Measurements from ENCODE around the gene JAK1. TPM values are rescaled to one million over a fixed set of nuclear protein-coding genes. Genes with fewer than 3 reads are reported as not detected.
"Not testable (repeated sequence)": the region's sequence is repeated elsewhere in the genome, so short reads cannot be mapped to it uniquely, and the experiment has no call there.

The JAK1 gene
- total RNA-seq (2014; rRNA removed; shearing (Covaris generic); ENCODE audit: low replicate concordance) = 58.9 and 61.9 TPM in 2 replicates

DNA sequence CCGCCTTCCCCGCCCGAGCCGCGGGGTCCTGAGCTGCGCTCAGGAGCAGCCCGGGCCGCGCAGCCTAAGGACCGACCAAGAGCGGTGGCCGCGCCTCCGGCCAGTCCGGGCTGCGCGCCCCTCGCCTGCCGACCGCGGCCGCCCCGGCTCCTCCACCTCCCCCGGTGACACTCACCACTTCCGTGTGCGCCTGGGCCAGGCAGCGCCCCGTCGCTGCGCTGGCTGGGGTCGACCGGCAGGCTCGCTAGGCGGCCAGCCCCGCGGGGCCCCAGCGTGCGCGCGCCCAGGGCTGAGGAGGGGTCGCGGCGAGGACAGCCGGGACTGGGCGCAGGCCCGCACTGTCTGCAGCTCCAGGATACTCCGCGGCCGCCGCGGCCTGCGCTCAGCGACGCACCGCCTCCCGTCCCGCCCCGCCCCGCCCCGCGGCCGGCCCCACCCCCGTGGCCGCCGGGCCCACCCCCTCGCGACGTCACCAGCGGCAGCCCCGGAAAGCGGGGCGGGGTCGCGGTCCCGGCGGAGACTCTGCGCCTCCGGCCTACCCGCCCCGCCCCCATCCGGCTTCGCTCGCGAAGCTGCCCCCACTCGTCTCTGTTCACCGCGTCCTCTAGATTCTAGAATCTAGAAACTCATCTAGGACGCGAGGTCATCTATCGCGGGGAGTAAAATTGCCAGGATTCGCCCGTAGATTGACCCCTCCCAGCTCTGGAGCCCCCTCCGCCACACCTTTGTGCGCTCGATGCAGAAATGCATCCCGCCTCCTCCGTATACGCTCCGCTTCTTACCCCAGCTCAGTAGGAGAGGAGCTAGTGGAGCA, at the start of gene JAK1:
Gene JAK1 (minus strand): TSS at position 392 of the 814 bp plus-strand sequence. CDS start 80,285 bp downstream, outside the sequence.
- peak; percentile 81 for DNase-seq
- Histone ChIP-seq H3K4me3 (peak within 1 kb of the TSS; percentile 91), H3K9me3 (no peaks in the 10 kb centered on the region), H3K27me3 (no peaks in the 10 kb centered on the region), H3K36me3 (no peaks in the 10 kb centered on the region; the same call in none of the 2 replicates)

DNA sequence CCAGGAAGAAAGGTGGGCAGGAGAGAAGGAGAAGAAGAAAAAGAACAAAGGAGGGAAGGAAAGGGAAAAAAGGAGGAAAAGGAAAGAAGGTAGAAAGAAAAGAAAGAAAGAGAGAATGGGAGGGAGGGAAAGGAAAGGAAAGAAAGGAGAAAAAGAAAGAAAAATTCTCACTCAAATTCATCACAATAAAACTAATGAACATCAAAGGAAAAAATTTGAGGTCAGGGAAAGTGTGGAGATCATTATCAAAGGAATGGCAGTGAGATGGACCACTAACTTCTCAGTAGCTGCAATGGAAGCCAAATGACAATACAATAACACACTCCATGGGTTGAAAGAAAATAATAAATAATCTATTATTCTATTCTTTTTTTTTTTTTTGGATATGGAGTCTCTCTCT, 48.0 kb upstream of the JAK1 start:
- Histone ChIP-seq H3K9me3 (peaks cover 2% of the 10 kb centered on the region; the same call in 1 of the 2 replicates), H3K36me3 (no peaks in the 10 kb centered on the region)
- no peak for DNase-seq

DNA sequence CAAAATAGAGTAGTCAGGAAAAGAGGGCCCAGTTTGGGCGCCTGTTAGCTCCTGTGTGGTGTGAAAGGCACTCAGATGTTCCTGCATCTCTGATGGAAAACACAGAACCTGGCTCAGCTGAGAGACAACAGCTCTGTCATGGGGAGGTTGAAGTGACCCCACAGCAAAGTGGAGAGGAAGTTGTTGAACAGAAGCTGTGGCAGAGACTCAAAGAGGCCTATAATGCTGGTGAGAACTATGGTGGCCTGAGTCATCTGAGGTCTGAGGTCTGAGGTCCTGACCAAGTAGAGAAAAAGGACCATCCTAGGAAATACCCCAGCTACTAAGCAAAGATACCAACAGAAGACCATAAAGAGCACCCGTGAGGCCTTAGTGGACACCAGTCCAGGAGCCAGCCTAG, 45.6 kb upstream of the JAK1 start:
- DNase-seq = no peak
- Histone ChIP-seq H3K4me3 (no peak overlapping the region), H3K27me3 (no peaks in the 10 kb centered on the region), H3K9me3 (peaks cover 2% of the 10 kb centered on the region; the same call in 1 of the 2 replicates), H3K36me3 (no peaks in the 10 kb centered on the region)

More for the DNA sequence above, 48.0 kb upstream of the JAK1 start:
- Histone ChIP-seq H3K4me3 (no peak overlapping the region), H3K27me3 (no peaks in the 10 kb centered on the region)

DNA sequence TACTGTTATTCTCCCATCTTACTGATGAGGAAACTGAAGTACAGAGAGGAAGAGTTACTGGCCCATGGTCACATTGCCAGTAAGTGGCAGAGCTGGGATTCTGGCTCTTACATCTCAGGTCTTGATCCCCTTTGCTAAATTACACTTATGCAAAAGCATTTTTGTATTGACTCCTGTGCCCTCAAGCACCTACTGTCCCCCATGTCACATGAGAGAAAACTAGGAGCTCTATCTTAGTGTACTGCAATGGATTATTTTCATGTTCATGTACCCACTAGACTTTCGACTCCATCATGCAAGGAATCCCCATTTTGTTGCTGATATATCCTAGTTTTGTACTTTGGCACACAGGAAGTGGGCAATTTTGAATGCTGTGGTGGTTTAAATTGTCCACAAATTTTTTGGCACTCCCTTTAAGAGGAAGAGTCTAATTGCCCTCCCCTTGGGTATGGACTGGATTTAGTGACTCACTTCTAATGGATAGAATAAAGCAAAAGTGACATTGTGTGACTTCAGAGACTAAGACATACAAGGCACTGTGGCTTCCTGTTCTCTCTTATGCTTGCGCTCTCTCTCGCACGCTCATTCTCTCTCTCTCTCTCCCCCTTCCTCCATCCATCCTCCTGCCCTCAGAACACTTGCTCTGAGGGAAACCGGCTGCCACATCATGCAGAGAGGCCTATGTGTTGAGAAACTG, 43.5 kb upstream of the JAK1 start:
- Histone ChIP-seq H3K27me3 (no peaks in the 10 kb centered on the region), H3K4me3 (no peak overlapping the region), H3K36me3 (no peaks in the 10 kb centered on the region), H3K9me3 (peaks cover 2% of the 10 kb centered on the region; the same call in 1 of the 2 replicates)
- DNase-seq = no peak

DNA sequence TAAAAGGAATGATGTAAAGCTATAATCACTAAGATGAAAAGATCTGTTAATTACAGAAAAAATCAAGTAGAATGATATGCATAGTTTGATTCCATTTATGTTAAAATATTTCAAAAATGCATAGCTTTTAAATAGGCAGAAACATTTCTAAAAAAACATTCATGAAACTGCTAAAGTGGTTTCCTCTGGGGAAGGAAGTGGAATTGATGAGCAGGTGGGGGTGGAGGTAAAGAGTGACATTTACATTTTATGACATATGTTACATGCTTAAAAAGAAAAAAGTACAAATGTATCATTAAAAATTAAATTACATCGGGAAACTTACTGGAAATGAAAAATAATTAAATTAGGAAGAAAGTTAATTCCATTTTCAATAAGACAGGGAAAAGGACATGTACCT, 42.8 kb upstream of the JAK1 start:
- H3K27me3 ChIP-seq = no peaks in the 10 kb centered on the region
- no peak for DNase-seq
- H3K9me3 ChIP-seq = peaks cover under 1% of the 10 kb centered on the region; the same call in 1 of the 2 replicates
- H3K36me3 ChIP-seq = no peaks in the 10 kb centered on the region
- H3K4me3 ChIP-seq = no peak overlapping the region

DNA sequence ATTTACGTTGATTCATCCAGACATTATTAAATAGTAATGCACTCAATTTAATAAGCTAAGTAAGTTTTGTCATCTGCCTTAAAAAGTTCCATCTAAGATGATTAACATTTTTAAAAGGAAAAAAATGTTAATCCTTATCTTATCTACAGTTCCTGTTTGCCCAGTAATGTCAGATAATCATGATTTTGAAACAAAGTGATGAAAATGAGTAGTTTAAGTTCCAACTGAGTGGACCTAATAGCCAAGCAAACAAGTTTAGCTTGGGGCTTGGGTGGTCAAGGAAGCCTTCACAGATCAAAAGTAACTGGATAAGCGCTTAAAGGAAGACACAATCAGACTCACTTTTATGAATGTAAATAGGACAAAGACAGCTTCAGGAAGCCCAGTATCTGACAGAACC, 40.5 kb upstream of the JAK1 start:
- Histone ChIP-seq H3K36me3 (no peaks in the 10 kb centered on the region), H3K4me3 (no peak overlapping the region), H3K9me3 (no peaks in the 10 kb centered on the region), H3K27me3 (no peaks in the 10 kb centered on the region)
- no peak for DNase-seq

DNA sequence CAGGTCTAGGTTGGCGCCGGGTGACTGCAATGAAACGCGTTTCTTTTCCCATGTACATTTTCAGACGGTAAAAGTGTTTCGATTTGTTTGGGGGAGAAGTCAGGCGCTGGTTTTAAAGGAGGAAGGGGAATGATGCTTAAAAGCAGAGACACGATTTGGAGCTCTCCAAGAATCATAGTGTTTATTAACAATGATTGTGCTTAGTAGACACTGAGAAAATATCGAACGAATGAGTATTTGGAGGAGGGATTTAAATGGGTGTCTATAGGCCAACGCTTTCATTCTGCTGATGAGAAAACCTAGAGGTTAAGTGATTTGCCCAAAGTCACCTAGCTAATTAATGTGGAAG, 36.9 kb upstream of the JAK1 start:
- no peaks in the 10 kb centered on the region for H3K9me3 ChIP-seq
- H3K27me3 ChIP-seq = no peaks in the 10 kb centered on the region
- H3K4me3 ChIP-seq = peak overlapping the region; percentile 64
- no peaks in the 10 kb centered on the region for H3K36me3 ChIP-seq
- no peak for DNase-seq

DNA sequence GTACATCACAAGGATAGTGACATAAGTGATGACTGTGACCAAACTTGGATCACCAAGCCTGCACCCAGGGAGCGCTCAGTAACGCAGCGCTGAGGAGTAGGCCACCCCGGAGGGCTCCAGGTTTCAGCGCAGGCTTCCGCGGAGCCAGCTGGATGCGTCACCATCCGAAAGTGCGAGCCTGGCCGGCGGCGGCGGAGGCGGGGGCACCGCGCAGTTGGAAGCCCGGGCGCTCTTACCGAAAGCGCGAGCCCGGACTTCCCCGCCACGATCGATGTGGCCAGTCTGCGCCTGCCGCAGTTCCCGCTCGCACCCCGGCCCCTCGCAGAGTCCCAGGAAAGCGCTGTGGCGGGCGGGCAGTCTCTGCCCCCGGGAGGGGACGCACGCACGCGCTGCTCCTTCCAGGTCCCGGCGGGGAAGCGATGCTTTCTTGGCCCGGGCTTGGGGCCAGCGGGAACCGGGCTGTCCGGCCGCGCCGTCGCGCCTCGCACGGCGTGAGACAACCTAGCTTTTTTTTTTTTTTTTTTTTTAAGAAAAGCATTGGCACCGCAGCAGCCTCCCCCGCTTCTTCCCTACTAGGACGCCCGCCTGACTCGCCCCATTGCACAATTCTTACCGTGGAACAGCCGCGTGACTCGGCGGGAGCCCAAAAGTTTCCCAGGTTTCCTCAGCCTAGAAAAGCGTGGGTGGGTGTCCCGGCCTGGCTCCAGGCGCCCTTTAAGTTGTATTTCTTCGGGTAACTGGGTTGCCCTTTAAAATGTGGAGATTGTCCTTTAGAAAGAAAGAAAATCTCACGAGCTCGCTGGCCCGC, 36.4 kb upstream of the JAK1 start:
- Histone ChIP-seq H3K27me3 (no peaks in the 10 kb centered on the region), H3K9me3 (no peaks in the 10 kb centered on the region), H3K36me3 (no peaks in the 10 kb centered on the region), H3K4me3 (peak overlapping the region; percentile 64)
- DNase-seq = peak; percentile 85

DNA sequence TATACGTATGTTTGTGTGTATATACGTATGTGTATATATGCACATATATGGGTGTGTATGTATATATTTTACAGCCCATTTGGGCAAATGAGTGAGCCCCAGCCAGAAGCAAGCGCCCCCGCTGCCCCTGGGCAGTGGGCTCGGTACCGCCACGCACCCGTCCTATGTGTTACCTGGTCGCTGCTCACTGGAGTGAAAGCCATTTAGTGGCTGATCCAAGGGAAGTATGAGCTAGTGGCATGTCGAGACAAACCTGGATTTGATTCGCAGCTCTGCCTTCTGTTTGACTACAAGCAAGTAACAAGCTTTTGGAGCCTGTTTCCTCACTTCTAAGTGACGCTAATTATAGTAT, 35.8 kb upstream of the JAK1 start:
- H3K36me3 ChIP-seq = no peaks in the 10 kb centered on the region
- no peaks in the 10 kb centered on the region for H3K9me3 ChIP-seq
- no peak for DNase-seq
- H3K27me3 ChIP-seq = no peaks in the 10 kb centered on the region
- H3K4me3 ChIP-seq = peak overlapping the region; percentile 64

DNA sequence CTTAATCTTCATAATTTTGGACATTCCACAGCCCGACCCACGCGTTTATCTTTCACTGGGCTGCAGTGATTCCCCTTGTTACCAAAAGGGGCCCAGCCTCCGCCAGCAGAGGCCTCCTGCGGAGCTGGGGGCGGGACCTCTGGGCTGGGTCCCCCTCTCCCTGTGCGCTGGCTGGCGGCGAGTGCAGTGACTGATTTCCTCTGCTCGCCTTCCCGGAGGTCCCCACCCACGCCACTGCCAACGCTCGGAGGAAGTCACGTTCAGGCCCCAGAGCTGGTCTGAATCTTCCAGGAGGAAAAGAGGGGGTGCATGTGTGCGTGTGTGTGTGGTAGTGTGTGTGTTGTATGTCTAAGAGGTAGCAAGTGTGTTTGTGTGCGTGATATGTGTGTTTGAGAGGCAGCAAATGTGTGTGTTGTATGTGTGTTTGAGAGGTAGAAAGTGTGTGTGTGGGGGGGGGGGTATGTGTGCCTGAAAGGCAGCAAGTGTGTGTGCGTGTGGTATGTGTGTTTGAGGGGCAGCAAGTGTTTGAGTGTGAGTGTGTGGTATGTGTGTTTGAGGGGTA, 35.0 kb upstream of the JAK1 start:
- Histone ChIP-seq H3K36me3 (no peaks in the 10 kb centered on the region), H3K27me3 (no peaks in the 10 kb centered on the region), H3K9me3 (no peaks in the 10 kb centered on the region), H3K4me3 (no peak overlapping the region)
- DNase-seq = no peak

DNA sequence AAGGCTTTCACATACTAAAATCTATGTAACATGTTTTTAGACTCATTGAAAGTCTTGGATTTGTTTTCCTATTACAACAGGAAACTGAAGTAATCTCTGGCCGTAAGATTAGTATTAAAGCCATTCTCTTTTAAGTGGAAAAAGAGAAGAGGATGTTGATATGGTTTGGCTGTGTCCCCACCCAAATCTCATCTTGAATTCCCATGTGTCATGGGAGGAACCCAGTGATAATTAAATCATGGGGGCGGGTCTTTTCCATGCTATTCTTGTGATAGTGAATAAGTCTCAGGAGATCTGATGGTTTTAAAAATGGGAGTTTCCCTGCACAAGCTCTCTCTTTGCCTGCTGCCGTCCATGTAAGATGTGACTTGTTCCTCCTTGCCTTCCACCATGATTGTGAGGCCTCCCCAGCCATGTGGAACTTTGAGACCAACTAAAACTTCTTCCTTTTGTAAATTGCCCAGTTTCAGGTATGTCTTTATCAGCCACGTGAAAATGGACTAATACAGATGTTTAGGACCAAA, 32.1 kb upstream of the JAK1 start:
- DNase-seq = not testable (repeated sequence)

DNA sequence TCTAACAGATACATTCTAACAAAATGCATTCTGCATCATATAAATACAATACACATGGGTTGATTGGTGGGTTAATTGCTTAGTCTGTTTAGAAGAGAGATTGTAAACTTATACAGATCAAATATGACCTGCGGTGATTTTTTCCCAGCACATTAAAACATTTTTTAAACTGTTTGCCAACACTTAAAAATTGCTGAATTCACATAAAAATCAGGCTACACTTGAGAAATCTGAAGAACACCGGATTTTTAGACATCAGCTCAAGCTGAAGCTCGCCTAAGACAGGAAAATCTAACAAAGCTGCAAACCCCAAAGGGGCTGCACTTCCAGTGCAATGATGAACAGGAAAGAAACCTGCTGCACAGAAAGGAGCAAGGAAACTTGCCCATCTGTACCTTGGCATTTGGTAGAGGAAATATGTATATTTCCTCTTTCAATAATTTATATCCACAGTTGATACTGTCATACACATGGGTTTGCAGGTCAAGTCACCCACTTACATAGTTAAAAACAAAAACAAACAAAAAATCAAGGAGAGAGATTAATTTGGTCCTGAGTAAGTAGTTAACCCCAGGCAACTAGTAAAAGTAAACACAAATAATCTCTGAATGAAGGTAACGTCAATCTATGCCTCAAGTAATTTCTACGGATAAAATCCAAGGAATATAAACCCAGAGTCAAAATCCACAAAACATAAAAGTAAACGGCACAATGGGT, 30.4 kb upstream of the JAK1 start:
- H3K27me3 ChIP-seq = no peaks in the 10 kb centered on the region
- DNase-seq = no peak
- no peaks in the 10 kb centered on the region for H3K9me3 ChIP-seq
- H3K4me3 ChIP-seq = no peak overlapping the region
- no peaks in the 10 kb centered on the region for H3K36me3 ChIP-seq

More for the DNA sequence above, 32.1 kb upstream of the JAK1 start:
- not testable (repeated sequence) for H3K4me3 ChIP-seq, H3K36me3 ChIP-seq, H3K27me3 ChIP-seq, H3K9me3 ChIP-seq

DNA sequence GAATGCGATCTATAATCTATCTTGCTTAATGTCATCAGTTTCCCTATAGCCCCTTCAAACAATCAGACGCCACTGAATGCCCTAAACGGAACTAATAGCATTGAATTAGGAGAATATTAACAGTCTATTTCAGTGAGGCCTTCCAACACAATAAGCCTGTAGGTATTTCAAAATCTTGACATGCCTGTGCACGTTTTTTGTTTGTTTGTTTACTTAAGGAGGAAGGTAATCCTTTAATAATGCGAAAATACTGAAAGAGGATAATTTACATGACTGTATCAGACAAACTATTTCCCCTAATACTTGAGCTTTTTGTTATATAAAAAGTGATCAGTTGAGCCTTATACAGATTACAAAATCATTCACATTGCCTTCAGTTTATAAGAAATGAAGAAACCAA, 29.0 kb upstream of the JAK1 start:
- DNase-seq = no peak
- no peaks in the 10 kb centered on the region for H3K27me3 ChIP-seq
- H3K4me3 ChIP-seq = no peak overlapping the region
- H3K9me3 ChIP-seq = no peaks in the 10 kb centered on the region
- H3K36me3 ChIP-seq = no peaks in the 10 kb centered on the region

DNA sequence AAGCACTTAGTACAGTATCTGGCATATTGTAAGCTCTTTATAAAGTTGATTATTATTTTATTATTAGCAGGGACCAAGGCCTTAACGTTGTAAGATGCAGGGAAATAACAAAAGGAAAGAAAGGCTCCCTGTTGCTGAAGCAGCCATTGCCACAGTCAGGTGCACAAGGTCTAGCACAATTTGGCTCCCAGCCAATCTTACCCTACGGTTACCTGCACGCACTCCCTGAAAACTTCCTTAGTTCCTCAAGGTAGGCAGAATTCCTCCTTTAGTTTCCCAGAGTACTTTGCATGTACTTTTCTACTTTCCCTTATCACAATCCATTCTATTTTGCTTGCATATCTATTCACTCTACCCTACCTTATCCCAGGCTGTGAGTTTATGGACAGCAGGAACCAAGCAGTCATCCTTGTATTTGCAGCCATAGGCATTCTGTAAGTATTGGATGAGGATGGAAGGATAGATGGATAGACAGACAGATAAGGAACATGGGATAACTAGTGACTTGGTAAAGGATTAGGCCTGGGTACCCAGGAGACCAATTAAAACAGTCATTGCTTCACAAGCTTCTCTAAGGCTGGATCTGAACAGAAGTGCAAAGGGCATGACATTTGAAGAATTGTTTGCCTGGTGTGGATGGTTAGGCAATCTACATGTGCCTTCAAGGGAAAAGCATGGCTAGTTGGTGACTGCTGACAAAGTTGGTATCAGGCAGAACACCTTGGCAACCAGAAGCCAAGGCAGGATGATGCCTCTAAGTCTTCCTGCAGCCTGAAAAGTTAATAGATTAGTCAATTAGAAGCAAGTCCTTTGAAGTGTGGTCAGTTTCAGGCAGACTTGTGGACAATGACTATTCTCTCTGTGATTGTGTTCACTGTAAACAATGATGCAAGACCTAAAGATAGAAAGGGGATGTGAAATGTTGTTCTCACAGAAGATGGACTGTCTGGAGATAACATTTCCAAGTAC, 20.8 kb upstream of the JAK1 start:
- no peaks in the 10 kb centered on the region for H3K9me3 ChIP-seq
- DNase-seq = no peak
- H3K27me3 ChIP-seq = no peaks in the 10 kb centered on the region
- no peaks in the 10 kb centered on the region for H3K36me3 ChIP-seq
- no peak overlapping the region for H3K4me3 ChIP-seq

DNA sequence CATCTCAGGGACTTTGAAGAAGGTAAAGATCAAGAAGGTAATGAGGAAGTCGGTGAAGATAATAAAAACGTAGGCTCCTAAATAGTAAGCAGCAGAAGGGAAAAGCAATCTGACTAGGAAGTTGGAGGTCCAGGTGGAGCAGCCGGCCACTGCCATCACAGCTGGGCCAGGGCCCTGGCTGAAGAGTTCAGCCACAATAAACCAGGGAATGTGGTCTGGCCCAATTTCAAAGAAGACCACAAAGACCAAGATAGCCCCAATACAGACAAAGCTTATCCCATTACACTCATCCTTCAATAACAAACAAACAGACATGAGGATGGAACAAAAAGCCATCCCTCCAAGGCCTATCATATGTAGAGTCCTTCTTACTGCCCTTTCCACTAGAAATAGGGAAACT, 18.4 kb upstream of the JAK1 start:
- DNase-seq = no peak
- Histone ChIP-seq H3K27me3 (no peaks in the 10 kb centered on the region), H3K36me3 (no peaks in the 10 kb centered on the region), H3K4me3 (no peak overlapping the region), H3K9me3 (no peaks in the 10 kb centered on the region)
